Hematopoietic multipotent progenitor cell treated with erythropoietin and hydrocortisone succinate and interleukin-3 and kit ligand, for 4 days (in vitro differentiated cells): ENCODE results near the gene NUP98.
"Not testable (repeated sequence)": the region's sequence is repeated elsewhere in the genome, so short reads cannot be mapped to it uniquely, and the experiment has no call there.

ENCODE experiments used
- DNase-seq: peaks from one replicate; pipeline ENCODE4 v3.0.0-alpha.2; 2015

Gene NUP98

DNA sequence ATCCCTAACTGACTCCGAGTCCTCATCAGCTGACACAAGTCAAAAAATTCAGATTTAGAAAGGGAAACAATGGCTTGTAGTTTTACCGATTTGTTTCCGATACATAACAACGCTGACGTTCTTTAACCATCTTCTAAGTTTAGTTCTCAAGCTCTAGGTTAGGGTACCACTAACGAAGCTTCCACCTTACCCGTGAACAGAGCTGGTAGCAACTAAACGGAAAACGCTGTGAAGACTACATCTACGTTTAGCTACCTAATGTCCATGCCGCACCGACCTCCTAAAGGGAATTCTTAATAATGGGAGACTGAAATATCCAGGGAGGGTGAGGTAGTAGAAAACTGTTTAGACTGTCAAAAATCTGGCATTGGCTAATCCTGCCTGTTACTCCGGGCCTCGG lies 1.0 kb downstream of the NUP98 start:
- DNase-seq, result no peak

- no peak for DNase-seq
Measured at GRCh38 chr11:3796002-3796311, 1.4 kb downstream of the NUP98 start.

DNA sequence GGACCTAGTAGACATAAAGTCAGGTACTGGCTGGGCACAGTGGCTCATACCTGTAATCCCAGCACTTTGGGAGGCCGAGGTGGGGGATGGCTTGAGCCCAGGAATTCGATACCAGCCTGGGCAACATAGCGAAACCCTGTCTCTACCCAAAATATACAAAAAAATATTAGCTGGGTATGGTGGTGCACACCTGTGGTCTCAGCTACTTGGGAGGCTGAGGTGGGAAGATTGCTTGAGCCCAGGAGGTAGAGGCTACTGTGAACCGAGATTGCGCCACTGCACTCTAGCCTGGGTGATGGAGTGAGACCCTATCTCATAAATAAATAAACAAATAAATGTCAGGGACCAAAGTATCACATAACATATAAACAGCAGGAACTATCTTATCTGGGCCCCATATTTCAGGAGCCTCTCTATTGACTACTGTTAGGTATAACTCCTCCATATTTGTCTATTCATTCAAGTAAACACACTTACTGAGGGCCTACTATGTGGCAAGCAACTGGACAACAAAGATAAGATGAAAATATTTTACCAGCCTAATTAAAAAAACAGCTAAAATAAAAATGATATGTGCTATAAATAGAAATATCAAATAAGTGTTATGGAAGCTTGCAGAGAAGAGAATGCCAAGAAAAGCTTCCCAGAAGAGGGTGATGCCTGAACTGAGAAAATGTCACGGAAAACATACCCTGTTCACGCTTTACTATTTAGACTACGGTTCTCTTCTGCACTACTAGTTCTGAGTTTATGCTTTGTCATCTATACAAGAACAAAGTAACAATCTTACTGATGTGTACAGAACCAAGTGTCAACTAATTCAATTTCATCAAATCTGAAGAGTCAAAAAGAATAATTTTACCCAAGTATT lies 2.0 kb downstream of the NUP98 start:
- no peak for DNase-seq

- DNase-seq, result not testable (repeated sequence)
Measured at GRCh38 chr11:3794387-3794786, 3.0 kb downstream of the NUP98 start.

GRCh38 chr11:3786781-3787428 lies 10.4 kb downstream of the NUP98 start:
- no peak for DNase-seq

- DNase-seq, result no peak
Measured at GRCh38 chr11:3783611-3784010, 13.7 kb downstream of the NUP98 start.

DNA sequence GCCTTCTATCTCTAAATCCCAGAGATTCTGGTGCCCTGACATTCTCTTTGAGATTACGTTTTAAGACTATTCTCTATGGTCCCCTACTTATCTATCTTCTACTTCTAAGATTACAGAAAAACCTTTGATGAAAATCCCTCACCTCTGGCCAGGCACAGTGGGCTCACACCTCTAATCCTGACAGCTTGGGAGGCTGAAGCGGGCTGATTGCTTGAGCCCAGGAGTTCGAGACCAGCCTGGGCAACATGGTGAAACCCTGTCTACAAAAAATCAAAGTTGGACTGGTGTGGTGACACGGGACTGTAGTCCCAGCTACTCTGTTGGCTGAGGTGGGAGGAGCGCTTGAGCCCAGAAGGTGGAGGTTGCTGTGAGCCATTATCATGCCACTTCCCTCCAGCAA lies 14.4 kb downstream of the NUP98 start:
- no peak for DNase-seq

- peak; percentile 65 for DNase-seq
Measured at GRCh38 chr11:3781423-3781822, 15.9 kb downstream of the NUP98 start.

DNA sequence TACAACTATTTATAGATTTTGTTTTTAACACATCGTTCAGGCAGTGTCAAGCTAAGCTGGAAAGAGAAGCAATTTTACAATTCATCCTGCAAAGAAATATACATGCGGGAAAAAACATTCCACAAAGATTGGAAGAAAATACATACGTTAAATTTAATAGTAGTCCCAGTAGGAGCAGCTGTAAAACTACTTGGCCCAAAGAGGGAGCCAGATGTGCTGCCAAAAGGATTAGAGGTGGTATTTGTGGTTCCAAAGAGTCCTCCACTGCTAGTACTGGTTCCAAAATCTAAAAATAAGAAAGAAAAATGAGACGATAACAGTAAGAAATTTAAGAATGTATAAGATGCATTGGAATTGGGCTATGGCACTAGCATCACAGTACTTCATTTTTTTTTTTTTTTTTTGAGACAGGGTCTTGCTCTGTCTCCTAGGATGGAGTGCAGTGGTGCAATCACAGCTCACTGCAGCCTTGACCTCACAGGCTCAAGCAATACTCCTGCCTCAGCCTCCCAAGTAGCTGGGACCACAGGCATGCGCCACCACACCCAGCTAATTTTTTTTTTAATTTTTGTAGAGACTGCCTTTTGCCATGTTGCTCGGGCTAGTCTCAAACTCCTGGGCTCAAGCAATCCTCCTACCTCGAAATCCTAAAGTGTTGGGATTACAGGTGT lies 21.5 kb downstream of the NUP98 start:
- DNase-seq, result no peak

- no peak for DNase-seq
Measured at GRCh38 chr11:3773180-3773579, 24.2 kb downstream of the NUP98 start.

- no peak for DNase-seq
Measured at GRCh38 chr11:3767536-3767935, 29.8 kb downstream of the NUP98 start.

GRCh38 chr11:3766836-3767235 lies 30.5 kb downstream of the NUP98 start:
- not testable (repeated sequence) for DNase-seq

- DNase-seq, result no peak
Measured at GRCh38 chr11:3764266-3764665, 33.1 kb downstream of the NUP98 start.

DNA sequence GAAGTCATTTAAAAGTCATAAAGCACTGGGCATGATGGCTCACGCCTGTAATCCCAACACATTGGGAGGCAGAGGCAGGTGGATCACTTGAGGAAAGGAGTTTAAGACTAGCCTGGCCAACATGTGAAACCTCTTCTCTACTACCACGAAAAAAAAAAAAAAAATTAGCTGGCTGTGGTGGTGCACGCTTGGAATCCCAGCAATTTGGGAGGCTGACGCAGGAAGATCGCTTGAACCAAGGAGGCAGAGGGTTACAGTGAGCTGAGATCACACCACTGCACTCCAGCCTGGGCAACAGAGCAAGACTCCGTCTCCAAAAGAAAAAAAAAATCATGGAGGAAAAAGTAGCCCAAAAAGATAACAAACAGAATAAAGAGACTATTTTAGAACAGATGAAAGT lies 42.2 kb downstream of the NUP98 start:
- DNase-seq, result no peak

- DNase-seq, result no peak
Measured at GRCh38 chr11:3753110-3753509, 44.2 kb downstream of the NUP98 start.

DNA sequence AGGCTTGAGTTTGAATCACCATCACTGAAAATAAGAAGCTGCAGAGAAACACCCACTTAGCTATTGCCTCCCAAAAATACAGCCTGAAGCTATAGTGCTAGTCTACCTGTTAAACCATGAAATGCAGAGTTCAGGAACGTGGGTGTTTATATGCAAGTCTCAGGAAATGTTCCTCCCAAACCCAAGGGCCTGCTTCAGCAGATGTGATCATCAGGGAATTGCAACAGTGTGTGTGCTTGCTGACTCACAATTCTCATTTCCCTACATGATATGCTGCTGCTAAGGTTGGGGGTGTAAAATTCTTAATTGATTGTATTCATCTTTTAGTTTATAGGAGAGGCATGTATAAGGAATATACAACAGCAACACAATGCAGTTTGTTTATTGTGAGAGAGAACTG lies 49.6 kb downstream of the NUP98 start:
- no peak for DNase-seq

GRCh38 chr11:3745161-3745560 lies 52.2 kb downstream of the NUP98 start:
- DNase-seq, result no peak

DNA sequence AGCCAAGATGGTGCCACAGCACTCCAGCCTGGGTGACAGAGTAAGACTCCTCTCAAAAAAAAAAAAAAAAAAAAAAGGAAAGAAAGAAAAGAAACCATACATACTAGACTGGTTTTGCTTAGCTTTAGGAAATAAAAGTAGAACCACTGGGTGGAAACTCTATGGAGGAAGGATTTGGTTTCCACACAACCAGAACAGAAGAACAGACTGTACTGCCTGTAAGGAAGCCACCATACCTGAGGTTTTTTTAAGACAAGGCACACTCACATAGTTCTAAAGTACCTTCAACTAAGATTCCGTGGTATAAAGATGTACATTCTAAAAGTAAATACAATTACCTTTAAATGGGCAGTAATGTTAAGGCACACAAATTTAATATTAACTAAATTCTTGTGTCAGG lies 58.6 kb downstream of the NUP98 start:
- DNase-seq, result no peak

GRCh38 chr11:3738241-3738640 lies 59.1 kb downstream of the NUP98 start:
- DNase-seq, result no peak

DNA sequence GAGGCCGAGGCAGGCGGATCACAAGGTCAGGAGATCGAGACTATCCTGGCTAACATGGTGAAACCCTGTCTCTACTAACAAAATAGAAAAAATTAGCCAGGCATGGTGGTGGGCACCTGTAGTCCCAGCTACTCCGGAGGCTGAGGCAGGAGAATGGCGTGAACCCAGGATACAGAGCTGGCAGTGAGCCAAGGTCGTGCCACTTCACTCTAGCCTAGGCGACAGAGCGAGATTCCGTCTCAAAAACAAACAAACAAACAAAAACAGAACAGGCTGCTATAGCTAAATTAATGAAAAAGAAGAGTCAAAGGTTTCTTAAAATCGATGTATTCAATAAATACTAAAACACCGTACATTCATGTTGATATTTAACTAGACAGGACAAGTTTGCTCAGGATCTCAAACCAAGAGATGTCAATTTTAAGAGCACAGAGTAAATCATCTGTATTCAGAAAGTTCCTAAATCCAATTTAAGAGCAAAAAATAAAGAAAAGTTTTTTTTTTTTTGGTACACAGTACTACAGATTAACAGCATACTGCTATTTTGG lies 59.9 kb downstream of the NUP98 start:
- DNase-seq, result no peak

GRCh38 chr11:3736816-3737215 lies 60.5 kb downstream of the NUP98 start:
- DNase-seq, result no peak

GRCh38 chr11:3735827-3736226 lies 61.5 kb downstream of the NUP98 start:
- DNase-seq, result no peak

DNA sequence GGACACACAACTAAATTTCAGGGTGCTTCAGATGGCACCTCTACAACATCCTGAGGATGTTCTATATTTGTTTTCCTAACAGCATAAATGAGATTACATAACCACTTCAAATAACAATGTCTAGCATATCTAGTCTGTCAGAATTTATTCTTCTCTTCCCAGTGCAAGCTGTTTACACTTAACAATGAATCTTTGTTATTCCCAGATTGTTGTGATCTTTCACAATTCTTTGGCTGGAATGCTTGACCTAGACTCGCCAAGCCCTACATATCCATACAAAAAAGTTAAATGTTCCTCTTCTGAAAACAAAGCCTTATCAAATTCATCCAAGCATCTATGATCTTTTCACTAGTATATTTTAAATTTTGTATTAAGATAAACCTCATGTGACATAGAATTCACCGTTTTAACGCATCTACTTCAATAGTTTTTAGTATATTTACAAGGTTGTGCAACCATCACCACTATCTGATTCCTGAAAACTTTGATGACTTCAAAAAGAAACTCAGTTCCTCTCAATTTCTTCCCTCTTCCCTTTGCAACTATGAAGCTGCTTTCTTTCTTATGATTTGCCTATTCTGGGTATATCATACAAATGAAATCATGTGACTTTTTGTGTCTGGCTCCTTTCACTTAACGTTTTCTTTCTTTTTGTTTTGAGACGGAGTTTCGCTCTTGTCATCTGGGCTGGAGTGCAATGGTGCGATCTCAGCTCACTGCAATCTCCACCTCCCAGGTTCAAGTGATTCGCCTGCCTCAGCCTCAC lies 64.5 kb downstream of the NUP98 start:
- no peak for DNase-seq
